Islet precursor cell (in vitro differentiated cells): Measurements from ENCODE around the gene SLC35B1.
A peak's percentile ranks its signal among the peaks of the same experiment; 100 is the strongest.
"Not testable (repeated sequence)": the region's sequence is repeated elsewhere in the genome, so short reads cannot be mapped to it uniquely, and the experiment has no call there.

ENCODE experiments used
- DNase-seq: peaks from one replicate; pipeline ENCODE4 v3.0.0-alpha.2; 2018

The SLC35B1 gene

DNA sequence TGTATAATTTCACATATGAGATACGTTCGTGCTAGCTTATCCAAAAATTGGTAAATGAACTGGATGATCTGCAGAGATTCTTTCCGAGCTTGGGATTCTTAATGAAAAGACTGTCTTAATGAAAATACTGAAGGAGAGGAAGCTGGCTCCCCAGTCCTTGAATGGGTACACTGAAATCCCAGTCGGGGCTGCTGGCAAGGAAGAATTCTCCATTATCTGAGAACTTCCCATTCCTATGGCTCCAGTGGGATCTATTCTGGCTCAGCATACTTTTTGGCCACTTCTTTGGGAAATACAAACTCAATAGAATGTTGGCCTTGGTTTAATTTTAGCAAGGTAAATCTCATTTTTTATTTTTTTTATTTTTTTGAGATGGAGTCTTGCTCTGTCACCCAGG is 23.7 kb upstream of the SLC35B1 start:
- DNase-seq, result no peak

DNA sequence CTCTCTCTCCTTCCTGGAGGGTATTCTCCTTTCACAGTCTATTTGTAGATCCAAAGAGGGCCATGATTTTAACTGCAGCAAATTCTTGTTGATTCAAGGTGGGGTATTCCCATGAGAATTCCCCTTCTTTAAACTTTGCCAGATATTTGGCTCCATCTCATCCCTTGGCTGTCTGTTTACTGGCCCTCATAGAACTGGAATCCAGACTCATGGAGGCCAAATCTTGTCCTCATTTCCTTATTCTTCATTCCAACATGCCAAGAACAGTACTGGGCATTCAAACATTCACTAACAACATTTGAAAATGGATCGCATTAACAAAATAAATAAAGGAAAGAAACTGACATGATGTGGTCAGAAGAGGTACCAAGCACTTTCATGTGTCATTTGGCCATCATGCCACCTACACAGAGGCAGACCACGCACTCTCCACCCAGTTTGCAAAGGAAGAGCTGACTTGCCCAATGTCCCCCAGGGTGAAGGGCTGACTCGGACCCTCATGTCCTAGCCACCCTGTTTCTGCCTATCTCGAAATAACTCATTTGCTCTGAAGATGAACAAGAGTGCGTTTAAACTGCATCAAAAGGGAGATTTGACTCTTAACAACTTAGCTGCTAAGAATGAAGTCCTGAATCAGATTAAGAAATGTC is 23.1 kb upstream of the SLC35B1 start:
- DNase-seq, result no peak

DNA sequence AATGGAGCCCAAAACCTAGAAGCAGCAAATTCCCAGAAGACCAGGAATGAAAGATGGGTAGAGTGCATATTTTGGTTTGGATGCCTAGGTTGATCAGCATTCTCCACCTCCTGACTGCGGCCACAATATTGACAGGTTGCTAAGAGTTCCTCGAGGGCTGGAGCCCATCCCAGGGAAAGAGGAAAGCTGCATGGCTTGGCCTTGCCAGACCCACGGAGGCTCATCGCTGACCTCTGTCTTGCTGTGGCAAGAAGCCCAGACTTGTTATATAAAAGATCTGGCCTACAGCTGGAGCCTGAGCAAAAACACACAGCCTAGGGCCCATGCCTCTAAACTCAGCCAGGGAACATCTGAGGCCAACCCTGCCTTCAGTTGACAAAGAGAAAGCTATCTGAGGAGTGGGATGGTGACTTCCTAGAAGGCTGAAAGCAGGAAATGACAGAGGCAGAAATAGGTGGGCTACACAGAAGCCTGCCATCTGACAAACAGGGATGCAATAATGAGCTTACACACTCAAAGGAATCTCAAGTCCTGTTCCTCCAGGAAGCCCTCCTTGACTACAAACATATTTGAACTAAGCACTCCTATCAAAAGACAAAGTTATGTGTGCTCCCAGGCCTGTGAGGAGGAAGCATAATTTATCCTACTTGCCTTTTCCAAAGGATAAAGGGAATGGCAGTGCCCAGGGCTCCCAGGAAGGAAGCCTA is 22.5 kb upstream of the SLC35B1 start:
- no peak for DNase-seq

DNA sequence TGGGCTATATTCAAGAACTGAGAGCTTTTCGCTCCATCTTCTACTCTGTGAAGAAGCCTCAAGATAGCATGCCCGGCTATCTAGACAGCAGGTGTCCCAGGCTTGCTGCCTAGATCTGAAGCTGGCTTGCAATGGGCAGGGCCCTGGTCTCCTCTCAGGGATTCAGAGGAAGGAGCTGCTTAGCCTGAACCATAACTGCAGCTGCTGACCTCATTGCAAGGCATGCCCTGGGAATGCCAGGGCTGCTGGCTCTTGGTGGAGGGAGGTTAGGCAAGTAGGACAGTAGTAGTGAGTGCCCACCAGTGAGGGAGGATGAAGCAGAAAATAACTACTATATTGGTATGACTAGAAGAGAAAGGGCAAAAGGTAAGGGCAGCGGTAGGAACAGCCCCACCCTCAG is 21.3 kb upstream of the SLC35B1 start:
- DNase-seq, result no peak

DNA sequence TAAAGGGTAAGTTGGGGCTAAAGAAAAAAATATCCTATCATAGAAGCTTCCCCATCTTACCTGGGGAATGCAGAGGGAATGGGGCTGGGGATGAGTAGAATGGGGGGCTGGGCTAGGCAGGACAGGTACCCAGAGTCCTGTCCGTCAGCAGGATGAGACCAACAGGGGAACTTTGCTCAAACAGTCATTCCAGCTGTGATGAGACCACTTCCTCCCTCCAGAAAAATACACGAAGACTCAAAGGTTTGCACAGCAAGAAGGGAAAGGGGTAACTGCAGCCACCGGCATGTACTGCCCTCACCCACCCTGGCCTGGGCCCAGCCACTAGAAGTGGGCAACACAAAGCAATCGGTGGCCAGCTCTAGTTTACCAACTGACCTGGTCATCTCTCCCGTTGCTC is 20.7 kb upstream of the SLC35B1 start:
- no peak for DNase-seq

DNA sequence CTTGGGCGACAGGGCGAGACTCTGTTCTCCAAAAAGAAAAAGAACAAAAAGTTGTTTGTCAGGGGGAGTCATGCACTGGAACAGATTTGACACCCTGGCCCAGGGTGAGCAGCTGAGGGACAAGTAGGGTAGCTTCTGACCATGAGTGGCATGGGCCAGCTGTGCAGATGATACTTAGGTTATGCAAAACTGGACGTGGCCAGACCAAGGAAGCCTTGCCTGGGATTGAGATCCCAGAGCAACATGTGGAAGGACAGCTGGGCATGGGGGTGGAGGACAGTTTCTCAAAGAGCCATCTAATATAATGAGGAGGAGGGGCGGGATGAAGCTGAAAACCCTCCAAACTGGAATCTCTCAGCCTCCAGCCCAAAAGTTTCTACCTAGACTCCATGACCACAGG is 19.6 kb upstream of the SLC35B1 start:
- no peak for DNase-seq

DNA sequence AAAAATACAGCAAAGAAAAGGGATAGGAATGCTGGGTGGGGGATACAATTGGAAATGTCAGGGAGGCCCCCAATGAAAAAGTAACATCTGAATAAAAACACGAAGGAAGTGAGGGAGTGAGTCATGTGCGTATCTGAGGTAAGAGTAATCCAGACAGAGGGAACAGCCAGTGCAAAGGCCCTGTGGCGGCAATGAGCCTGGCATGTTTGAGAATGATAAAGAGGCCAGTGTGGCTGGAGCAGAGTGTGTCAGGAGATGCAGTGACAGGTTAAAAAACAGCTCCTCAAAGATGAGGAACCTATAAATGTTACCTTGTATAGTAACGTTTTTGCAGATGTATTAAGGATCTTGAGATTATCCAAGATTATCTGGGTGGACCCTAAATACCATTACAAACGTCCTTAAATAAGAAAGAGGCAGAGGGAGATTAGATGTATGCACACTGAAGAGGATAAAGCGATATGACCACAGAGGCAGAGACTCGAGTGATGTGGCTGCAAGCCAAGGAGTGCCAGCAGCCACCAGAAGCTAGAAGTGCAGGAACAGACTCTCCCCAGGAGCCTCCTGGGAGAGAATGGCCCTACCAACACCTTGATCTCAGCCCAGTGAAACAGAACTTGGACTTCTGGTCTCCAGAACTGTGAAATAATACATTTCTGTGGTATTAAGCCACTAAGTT is 17.8 kb upstream of the SLC35B1 start:
- no peak for DNase-seq

DNA sequence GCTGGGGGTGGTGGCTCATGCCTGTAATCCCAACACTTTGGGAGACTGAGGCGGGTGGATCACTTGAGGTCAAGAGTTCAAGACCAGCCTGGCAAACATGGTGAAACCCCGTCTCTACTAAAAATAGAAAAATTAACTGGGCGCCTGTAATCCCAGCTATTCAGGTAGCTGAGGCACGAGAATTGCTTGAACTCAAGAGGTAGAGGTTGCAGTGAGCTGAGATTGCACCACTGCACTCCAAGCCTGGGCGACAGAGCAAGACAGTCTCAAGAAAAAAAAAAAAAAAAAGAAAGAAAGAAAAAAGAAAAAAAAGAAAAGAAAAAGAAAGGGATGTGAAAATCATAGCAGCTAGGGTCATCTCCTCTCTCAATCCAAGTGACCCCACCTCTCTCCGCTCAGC is 16.8 kb upstream of the SLC35B1 start:
- not testable (repeated sequence) for DNase-seq

DNA sequence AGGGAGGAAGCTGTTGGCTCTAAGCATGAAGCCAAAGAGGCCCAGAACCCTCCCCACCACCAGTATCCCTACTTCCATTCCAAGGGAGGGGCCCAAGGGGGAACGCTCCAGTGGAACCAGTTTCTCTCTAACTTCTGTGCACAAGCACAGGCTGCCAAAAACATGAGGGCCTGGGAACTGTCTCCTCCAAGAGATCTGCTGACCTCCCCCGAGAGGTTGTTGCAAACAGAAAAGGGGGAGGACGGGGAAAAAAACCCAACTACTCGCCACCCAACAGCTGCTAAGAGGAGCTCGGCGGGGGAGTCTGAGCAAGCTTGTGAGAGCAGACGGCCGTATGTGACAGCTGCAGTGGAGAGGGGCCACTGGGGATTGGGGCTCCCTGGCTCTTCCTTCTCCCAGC is 15.7 kb upstream of the SLC35B1 start:
- DNase-seq, result no peak

DNA sequence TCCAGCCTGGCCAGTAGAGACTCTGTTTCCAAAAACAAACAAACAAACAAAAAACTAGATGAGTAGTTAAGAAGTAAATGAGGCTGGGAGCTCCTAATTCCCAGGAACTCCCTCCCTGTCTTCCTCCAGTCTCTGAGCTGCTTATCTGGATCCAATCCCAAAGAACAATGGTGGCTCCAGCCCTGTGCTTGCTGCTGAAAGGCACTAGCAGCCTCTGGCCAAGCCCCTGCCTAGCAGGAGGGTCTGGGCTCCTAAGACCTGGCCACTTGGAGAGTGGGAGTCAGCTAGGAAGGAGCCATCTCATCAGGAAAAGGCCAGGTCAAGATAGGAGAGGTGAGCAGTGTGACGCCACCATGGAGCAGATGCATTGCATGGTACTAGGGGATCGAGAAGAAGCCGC is 14.3 kb upstream of the SLC35B1 start:
- DNase-seq, result no peak

DNA sequence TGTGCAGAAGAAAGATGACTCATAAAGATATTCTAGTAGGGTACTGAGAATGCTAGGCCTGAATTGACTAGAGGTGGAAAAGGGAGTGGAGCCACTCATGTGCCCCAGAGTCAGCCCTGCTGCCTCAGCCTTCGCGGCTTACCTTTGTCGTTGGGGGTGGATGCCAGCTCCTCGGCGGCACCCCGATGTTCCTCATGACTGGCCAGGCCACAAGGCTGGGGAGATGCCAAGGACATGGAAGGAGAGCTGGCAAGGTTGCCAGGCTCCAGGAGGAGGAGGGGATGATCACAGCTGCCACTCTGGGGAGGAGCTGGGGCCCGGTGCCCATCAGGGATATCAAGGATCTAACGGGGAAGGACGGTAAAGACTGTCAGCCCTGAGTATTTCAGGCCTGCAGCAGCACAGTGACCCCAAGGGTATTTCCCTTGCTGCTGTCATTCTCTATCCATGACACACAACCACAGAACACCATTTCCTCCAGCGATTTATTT is 9.7 kb upstream of the SLC35B1 start:
- DNase-seq, result no peak

DNA sequence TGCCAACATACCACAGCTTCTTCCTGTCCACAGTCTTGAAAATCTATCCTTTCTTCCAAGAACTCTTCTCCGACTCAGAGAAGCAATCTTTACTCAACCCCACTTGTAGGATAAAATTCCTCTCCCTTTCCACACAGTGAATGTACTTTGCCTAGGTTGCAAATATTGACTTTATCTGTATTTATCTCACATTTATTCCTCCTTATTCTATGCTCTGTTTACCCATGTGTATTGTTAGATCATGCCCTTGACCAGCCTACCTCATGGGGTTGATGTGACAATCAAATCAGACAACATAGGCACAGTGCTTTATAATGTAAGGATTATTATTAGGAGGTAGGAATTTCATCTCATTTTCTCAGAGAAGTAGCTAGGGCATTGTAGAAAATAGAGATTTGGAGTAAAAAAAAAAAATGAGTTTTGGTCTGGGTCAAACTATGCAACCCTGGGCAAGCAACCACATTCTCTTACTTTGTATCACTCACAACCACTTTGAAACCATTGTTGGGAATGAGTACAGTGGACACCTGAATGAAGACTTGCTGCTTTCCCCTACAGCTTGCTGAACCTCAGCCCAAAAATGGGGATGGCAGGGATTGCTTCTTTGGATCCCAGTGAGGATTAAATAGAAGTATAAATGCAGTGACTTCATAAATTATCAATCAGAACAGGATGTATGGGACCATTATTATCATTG is 9.1 kb upstream of the SLC35B1 start:
- no peak for DNase-seq

DNA sequence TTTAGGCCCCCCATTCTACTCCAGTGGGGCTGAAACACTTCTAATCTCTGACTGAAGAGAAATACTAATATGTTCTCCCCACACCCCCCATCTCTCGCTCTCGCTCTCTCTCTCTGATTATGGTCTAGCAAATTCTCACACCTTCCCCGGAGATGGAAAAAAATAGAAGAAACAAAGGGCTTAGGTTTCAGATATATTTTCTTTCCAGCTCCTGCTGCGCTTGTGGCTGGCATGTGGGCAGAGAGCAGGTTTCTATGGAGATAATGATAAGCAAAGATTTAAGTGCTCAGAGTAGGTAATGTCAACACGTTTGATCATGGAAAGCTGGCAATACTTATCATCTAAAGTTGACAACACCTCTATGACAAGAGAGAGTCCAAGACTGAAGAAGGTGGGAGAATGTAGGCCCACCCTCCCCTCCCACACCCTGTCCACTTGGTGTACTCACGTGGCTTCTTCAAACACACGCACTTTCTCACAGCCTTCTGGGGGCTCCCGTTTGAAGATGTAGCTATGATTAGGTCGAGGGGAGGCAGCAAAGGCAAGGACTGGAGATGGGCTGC is 8.0 kb upstream of the SLC35B1 start:
- DNase-seq, result no peak

DNA sequence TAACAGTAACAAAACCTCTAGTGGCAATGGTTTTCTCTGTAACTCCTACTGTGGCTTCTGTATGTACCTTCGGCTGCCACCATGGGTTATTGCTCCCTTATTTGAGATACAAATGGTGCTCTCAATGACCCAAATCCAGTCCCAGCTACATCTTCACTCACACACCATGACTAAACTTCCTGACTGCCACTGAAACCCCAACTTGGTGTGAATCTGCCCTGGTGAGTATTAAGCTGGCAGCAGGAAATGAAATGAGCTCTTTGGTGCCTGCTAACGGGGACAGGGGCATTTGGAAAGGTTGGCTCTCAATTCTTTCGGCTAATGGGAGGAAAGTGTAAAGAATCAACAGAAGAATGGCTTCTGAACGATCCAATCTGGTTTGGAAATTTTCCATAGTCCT is 7.5 kb upstream of the SLC35B1 start:
- DNase-seq, result no peak

DNA sequence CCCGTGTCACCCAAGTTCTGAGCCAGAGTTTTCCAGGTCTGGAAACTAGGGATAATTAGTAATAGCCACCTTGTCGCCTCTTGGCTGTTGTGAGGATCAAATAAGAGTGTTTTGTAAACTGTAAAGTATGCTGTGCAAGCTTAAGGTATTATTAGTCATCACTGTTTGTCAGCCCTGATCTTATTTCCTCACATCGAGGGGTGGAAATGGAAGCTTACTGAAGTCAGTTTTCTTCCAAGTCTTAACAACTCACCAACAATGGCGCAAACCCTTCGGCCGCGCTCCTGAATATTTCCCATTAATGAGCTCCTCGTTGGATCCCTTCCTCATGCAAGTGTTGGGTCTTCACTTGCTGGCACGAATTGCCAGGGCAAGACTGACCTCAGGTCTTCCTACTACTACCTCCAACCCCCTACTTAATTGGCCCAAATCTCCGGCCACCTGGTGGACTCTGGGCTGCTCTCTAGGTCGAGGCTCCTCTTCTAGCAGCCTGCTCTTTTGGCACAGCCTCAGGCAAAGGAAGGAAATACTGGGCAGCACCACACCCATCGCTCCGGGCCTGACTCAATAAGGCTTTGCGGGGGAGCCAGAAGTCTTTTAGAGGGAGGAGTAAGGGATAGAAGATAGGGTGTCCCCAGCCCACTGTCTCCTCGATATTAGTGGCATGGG is 885 bp upstream of the SLC35B1 start:
- no peak for DNase-seq

DNA sequence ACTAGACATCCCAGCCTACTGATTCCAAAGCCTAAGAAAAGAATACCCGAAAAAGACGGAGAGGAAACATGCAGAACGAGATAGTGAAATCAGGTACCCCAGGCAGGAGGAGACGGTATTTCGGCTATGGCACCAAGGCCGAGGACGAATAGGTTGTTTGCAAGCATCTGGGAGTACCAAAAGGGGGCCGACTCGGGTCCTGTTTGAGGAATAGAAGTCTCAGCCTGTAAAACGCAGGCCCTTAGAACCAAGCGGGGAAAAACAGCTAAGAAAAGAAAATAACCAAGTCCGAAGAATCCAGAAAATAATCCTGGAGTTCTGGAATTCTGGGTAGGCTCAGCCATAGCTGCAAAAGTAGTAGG is 537 bp downstream of the SLC35B1 start:
- no peak for DNase-seq

DNA sequence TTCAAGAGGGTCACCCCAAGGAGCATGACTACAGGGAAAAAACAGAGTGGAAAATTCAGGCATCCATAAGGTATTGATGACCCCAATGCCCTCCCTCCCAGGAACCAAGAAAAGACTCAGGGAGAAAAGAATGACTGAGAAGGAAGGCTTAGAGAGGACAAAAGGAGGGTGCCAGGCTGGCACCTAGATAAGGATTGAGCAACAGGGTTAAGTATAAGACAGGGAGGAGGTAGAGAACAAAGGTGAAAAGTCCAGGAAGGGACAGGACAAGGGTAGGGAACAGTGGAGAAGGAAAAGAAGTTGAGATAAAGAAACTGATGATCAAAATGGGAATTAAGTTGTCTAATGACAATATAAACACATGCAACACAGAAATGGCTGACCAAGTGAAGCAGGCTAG is 2.5 kb downstream of the SLC35B1 start:
- no peak for DNase-seq

DNA sequence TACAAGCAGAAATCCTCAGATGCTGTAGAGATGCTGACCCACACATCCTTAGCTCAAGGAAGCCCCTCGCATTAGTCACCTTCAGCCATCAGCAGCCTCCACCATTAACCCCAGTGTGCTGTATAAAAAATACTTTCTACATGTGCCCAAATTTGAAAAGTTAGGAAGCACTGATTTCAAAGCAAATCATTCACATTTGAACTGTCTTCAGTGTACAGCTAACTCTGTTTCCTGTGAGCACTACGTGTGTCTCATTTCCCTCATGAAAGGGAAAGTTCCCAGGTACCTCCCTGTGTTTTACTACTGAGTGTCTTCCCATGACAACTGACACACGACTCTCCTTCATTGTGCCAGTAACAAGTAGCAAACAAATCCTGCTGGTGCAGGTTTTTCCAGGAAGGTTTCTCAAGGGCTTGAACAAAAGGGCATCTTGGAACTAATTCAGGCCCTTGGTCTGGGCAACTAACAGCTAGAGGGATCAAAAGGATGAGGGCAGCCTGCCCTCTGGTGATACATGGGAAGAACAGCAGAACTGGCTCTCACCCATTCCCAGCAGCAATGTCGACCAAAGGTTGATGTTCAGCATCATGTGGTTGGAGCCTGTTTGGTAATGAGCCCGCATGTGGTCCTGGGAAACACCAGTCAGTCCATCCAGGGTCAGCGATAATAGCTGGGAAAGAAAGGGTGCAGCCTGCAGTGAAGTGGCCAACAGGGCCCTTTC is 4.0 kb downstream of the SLC35B1 start:
- DNase-seq, result peak; percentile 79

DNA sequence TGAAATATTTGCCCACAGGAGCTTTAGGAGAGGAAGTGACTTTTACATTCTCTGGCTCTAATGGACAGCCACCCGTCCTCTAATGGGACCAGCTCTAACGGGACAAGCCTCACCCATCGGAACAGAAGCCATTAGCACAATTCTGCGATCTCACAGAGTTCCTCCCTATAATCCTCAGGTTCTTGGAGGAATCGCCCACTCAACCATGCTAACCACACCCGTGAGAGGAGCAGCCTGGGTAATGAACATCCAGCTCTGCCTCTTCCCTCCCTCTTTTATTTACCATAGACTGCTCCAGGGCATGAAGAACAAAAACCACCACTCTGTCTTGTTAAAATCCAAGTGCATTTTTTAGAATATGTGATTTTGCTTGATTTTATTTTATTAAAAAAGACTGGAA is 6.8 kb downstream of the SLC35B1 start:
- DNase-seq, result no peak

DNA sequence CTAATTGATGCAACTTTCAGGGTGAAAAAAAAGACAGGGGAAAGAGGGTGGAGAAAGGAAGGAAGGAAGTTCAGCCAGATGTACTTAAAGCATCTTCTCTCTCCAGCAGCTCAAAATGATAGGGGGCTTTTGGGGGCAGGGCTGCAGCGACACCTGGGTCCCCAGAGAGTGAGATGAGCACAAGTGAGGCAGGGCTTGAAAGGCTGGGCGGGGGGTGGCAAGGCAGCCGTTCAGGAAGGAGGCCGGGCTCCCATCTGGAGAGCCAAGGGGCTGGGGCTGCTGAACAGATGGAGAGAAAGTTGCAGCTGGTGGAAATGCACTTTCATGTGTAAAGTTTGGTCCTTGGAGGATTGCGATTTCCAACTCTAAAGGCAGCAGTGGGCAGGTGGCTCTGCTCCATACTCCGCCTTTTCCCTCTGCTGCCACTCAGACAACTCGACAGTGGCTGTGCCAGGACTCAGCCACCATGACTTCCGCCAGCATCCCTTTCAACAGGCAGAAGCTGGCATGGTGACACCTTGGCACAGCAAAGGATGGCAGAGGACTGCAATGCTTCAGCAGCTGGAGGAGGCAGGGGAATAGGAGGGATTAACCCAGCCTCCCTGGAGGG is 7.7 kb downstream of the SLC35B1 start:
- no peak for DNase-seq

DNA sequence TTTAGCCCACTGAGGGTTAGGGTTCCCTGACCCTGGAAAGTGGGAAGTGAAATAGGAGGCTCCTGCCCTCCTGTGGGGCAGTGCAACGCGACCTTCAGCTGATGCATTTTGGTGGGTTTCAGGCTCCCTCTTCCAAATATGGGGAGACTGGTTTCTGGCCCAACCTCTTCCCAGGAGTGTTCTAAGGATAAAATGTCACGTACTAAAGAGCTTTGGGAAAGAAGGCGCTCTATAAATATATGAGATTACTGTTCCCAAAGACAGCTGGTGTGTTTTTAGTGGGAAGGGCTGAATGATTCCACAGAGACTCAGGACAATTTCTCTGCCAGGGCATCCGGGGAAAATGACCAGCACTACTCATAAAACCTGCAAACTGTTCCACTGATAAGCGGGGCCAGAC is 9.8 kb downstream of the SLC35B1 start:
- DNase-seq, result no peak
